Fibroblast of pulmonary artery (primary cell): Measurements from ENCODE around the gene ST6GALNAC3.

Experiments used
- DNase-seq: peaks from one replicate; pipeline ENCODE4 v3.0.0-alpha.2; 2010; ENCODE audit warnings: low read depth
- H3K4me3 ChIP-seq: replicated peaks from 2 replicates; pipeline ENCODE4 v1.5.1; 2011; ENCODE audit warnings: low read depth, mild to moderate bottlenecking, control low read depth, low read length, moderate library complexity
- CTCF ChIP-seq: IDR thresholded peaks from 2 replicates; pipeline ENCODE4 v1.5.1; 2011; ENCODE audit warnings: mild to moderate bottlenecking, control low read depth, low read length, inconsistent platforms; ENCODE audit errors: missing control alignments

The ST6GALNAC3 gene

GRCh38 chr1:76571248-76571647 lies 496.7 kb downstream of the ST6GALNAC3 start:
- no peak for DNase-seq
- no peak overlapping the region for H3K4me3 ChIP-seq
- no peak for TF ChIP-seq CTCF

GRCh38 chr1:76572229-76572628 lies 497.7 kb downstream of the ST6GALNAC3 start:
- TF ChIP-seq CTCF: no peak
- no peak for DNase-seq
- no peak overlapping the region for H3K4me3 ChIP-seq

DNA sequence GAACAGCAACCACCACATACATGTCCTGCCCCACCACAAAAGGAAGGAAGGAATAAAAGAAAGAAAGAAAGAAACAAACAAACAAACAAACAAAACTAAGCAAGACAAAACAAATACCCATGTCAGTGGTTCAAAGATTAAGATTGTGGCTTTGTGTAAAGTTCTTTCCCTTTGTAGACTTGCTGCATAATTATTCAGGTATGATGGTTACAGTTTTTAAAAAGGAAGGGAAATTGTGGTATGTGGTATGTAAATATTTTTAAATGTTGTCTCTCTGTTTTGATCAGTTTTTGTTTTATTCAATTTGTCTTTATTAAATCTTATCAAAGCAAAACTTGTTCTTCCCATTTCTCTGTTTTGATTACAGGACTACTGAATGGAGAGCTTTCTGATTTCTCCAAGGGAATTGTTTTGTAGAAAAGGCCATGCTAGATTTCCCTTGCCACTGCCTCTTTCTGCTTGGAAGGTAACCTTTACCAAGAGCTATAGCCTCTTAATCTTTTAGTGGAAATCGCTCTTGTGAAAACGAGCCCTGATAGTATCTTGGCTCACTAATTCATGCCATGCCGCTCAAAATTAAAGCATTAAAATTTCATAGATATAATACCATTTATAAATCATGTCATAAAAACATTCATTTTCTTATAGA lies 502.5 kb downstream of the ST6GALNAC3 start:
- DNase-seq: no peak
- TF ChIP-seq CTCF: no peak
- no peak overlapping the region for H3K4me3 ChIP-seq

DNA sequence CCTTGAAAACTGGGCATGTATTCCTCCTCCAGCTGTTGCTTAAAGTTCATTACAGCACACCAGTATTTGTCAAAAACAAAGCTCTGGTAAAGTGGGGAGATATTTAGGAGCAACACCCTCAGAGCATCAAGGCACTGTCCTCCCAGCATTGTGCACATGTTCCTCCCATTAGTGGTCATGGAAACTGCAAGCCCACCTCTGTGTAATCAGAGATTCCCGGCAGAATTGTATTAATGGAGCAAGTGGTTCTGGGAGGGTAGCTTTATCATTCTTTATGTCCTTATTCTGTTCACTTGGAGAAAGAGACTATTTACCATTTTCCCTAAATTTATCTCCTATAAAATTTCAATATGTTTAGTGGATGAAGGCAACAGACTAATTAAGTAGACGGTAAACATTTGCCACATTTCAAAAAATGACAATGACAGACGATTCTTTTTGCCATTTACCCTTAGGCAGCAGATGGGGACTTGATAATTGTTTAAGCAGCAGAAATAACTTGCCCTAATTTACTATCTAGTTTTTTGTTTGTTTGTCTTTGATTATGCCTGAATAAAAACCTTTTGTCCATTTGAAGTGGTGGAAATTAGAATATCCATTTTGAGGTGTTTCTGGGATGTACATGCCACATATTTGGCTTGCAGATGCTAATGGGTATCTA lies 503.1 kb downstream of the ST6GALNAC3 start:
- TF ChIP-seq CTCF: no peak

GRCh38 chr1:76580206-76580605 lies 505.7 kb downstream of the ST6GALNAC3 start:
- H3K4me3 ChIP-seq: no peak overlapping the region
- TF ChIP-seq CTCF: no peak
- no peak for DNase-seq

More for the DNA sequence above, 503.1 kb downstream of the ST6GALNAC3 start:
- DNase-seq: no peak
- H3K4me3 ChIP-seq: no peak overlapping the region

- no peak for DNase-seq
- TF ChIP-seq CTCF: no peak
Measured at GRCh38 chr1:76581712-76582111, 507.2 kb downstream of the ST6GALNAC3 start.

More at GRCh38 chr1:76581712-76582111, 507.2 kb downstream of the ST6GALNAC3 start:
- no peak overlapping the region for H3K4me3 ChIP-seq
